Smooth muscle cell (in vitro differentiated cells): Measurements from ENCODE around the gene RGR. TPM values are rescaled to one million over a fixed set of nuclear protein-coding genes. Genes with fewer than 3 reads are reported as not detected.

ENCODE experiments used
- DNase-seq: peaks from one replicate; lab custom pipeline; 2025; ENCODE audit not compliant: unreplicated experiment; lab: John Stamatoyannopoulos, UW
- H2AFZ ChIP-seq: fragments of 200-600 bp; sonication (generic); 2 replicates; pipeline ENCODE4 v1.6.0; 2016; ENCODE audit warnings: antibody characterized with exemption, low read depth, mild to moderate bottlenecking
- H3F3A ChIP-seq: fragments of 200-600 bp; sonication (generic); 2 replicates; pipeline ENCODE4 v1.6.0; 2017; ENCODE audit warnings: antibody characterized with exemption, low read depth
- H3K27ac ChIP-seq: fragments of 200-600 bp; sonication (generic); 2 replicates; pipeline ENCODE4 v1.5.1; 2016; ENCODE audit warnings: low read depth, mild to moderate bottlenecking
- H3K27me3 ChIP-seq: fragments of 200-600 bp; sonication (generic); 2 replicates; pipeline ENCODE4 v1.6.1; 2016; ENCODE audit warnings: low read depth, mild to moderate bottlenecking
- H3K36me3 ChIP-seq: fragments of 200-600 bp; sonication (generic); 2 replicates; pipeline ENCODE4 v1.5.1; 2016; ENCODE audit warnings: low read depth
- H3K4me1 ChIP-seq: fragments of 200-600 bp; sonication (generic); 2 replicates; pipeline ENCODE4 v1.5.1; 2016; ENCODE audit warnings: low read depth
- H3K4me2 ChIP-seq: fragments of 200-600 bp; sonication (generic); 2 replicates; pipeline ENCODE4 v1.6.0; 2016; ENCODE audit warnings: mild to moderate bottlenecking
- H3K4me3 ChIP-seq: fragments of 200-600 bp; sonication (generic); 2 replicates; pipeline ENCODE4 v1.5.1; 2016; ENCODE audit warnings: mild to moderate bottlenecking
- H3K79me2 ChIP-seq: fragments of 200-600 bp; sonication (generic); 2 replicates; pipeline ENCODE4 v1.6.0; 2016; ENCODE audit warnings: low read depth, mild to moderate bottlenecking
- H3K9ac ChIP-seq: fragments of 200-600 bp; sonication (generic); 2 replicates; pipeline ENCODE4 v1.6.0; 2016; ENCODE audit warnings: low read depth
- H3K9me3 ChIP-seq: fragments of 200-600 bp; sonication (generic); replicated peaks from 2 replicates; pipeline ENCODE4 v1.5.1; 2016; ENCODE audit warnings: low read depth
- H4K20me1 ChIP-seq: fragments of 200-600 bp; sonication (generic); 2 replicates; pipeline ENCODE4 v1.6.0; 2016; ENCODE audit warnings: low read depth
- WGBS: methylation state at CpG from one replicate; pipeline ENCODE4 v1.1.7; 2016; ENCODE audit warnings: low lambda C conversion rate; 5-methylcytosine and 5-hydroxymethylcytosine counted together
- polyA plus RNA-seq: library from polyadenylated mRNA; unstranded; fragments of >200 nt; fragmentation: Nextera tagmentation; extraction: Ambion mirVana; gene quantifications from 2 replicates; pipeline ENCODE4 v1.2.1, GENCODE V29; 2016
- total RNA-seq: library from RNA; depleted of rRNA; stranded (reverse); fragments of >200 nt; gene quantifications from 2 replicates; pipeline ENCODE4 v1.2.3, GENCODE V29; 2014
- TF ChIP-seq, protein P1 (sequence below): fragments of 200-600 bp; sonication (generic); IDR thresholded peaks from 2 replicates; pipeline ENCODE4 v1.5.1; 2017; ENCODE audit warnings: borderline replicate concordance, mild to moderate bottlenecking, antibody characterized with exemption; ENCODE audit not compliant: insufficient read depth, poor library complexity, severe bottlenecking

Gene RGR
- total and polyA plus RNA-seq, 2 experiments from 2014 or later, result not detected

DNA sequence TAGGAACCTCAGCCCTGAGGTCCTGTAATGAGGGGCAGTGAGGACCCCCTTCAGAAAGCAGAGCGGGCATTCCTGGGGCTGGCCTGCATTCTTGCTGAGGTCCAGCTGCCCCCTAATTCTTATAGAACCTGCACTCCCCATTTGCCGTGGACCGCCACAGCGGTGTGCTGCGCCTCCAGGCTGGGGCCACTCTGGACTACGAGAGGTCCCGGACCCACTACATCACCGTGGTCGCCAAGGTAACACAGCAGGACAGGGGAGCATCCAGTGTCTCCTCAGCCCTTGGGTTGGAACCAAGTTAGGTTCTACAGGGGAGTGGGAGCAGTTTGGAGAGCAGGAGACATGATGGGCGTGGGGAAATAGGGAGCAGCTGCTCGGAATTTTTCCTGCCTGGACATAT is 43.2 kb upstream of the RGR start:
- 92% methylated on average over 11 of the region's 11 CpGs for WGBS
- DNase-seq, result no peak
- Histone ChIP-seq H3K4me2 (no peak overlapping the region), H3K9me3 (no peaks in the 10 kb centered on the region), H3K36me3 (no peaks in the 10 kb centered on the region), H3K4me1 (no peaks in the 10 kb centered on the region), H3K79me2 (no peaks in the 10 kb centered on the region), H3K4me3 (no peak overlapping the region), H3K27me3 (peaks cover 9% of the 10 kb centered on the region), H2AFZ (no peak overlapping the region), H4K20me1 (no peaks in the 10 kb centered on the region), H3K27ac (no peak overlapping the region), H3K9ac (no peak overlapping the region), H3F3A (no peaks in the 10 kb centered on the region)
- TF ChIP-seq, protein P1, sequence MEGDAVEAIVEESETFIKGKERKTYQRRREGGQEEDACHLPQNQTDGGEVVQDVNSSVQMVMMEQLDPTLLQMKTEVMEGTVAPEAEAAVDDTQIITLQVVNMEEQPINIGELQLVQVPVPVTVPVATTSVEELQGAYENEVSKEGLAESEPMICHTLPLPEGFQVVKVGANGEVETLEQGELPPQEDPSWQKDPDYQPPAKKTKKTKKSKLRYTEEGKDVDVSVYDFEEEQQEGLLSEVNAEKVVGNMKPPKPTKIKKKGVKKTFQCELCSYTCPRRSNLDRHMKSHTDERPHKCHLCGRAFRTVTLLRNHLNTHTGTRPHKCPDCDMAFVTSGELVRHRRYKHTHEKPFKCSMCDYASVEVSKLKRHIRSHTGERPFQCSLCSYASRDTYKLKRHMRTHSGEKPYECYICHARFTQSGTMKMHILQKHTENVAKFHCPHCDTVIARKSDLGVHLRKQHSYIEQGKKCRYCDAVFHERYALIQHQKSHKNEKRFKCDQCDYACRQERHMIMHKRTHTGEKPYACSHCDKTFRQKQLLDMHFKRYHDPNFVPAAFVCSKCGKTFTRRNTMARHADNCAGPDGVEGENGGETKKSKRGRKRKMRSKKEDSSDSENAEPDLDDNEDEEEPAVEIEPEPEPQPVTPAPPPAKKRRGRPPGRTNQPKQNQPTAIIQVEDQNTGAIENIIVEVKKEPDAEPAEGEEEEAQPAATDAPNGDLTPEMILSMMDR, result no peak

DNA sequence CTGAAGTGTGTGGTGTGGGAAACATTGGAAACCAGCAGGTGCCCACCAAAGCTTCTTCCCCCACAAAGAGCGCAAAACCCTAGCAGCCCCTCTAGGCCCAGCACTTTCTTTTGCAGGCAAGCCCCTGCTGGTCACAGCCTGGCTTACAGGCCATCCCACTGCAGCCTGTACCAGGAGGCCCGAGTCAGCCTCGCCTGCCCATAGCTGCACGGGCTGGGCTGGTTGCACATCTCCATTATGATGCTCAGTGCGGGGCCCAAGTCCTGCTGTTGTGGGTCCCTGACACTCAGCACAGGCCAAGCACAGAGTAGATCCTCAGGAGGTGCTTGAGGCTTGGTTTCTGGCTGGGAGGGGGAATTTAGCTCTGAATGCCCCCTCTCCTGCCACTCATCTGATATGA is 42.5 kb upstream of the RGR start:
- no peak for DNase-seq
- Histone ChIP-seq H2AFZ (no peak overlapping the region), H3K4me3 (no peak overlapping the region), H3K4me2 (no peak overlapping the region), H3K27me3 (peaks cover 3% of the 10 kb centered on the region), H3K9ac (no peak overlapping the region), H3K36me3 (no peaks in the 10 kb centered on the region), H3F3A (no peaks in the 10 kb centered on the region), H3K27ac (no peak overlapping the region), H3K79me2 (no peaks in the 10 kb centered on the region), H3K9me3 (no peaks in the 10 kb centered on the region), H3K4me1 (no peaks in the 10 kb centered on the region), H4K20me1 (no peaks in the 10 kb centered on the region)
- 87% methylated on average over 5 of the region's 5 CpGs for WGBS
- TF ChIP-seq, protein P1, result no peak

DNA sequence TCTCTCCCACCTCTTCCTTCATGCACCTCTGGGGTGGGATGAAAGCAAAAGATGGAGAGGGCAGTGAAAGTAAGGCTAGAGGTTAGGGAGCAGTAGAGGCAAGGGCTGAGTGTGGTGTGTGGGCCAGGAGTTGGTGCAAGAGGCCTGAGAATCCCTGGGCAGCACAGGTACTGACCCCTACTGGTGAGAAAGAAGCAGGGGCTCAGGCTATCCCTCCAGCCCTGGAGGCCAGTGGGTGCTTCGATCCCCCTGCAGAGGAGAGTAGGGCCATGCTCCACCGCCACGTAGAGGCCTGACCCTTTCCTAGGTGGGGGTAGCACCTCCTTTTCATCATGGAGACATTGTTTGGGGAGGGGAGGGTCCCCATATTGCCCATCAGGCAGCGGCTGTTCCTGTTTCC is 40.7 kb upstream of the RGR start:
- no peaks in the 10 kb centered on the region for H3K27me3 ChIP-seq
- no peak for DNase-seq
- H3K36me3 ChIP-seq, result no peaks in the 10 kb centered on the region
- H4K20me1 ChIP-seq, result no peaks in the 10 kb centered on the region
- H3K79me2 ChIP-seq, result no peaks in the 10 kb centered on the region
- no peak overlapping the region for H2AFZ ChIP-seq
- no peak overlapping the region for H3K4me3 ChIP-seq
- H3F3A ChIP-seq, result no peaks in the 10 kb centered on the region
- no peak overlapping the region for H3K27ac ChIP-seq
- TF ChIP-seq, protein P1, result peak; percentile 17
- H3K9me3 ChIP-seq, result no peaks in the 10 kb centered on the region
- H3K4me1 ChIP-seq, result no peaks in the 10 kb centered on the region
- H3K4me2 ChIP-seq, result no peak overlapping the region
- no peak overlapping the region for H3K9ac ChIP-seq
- WGBS, result 76% methylated on average over 4 of the region's 4 CpGs

DNA sequence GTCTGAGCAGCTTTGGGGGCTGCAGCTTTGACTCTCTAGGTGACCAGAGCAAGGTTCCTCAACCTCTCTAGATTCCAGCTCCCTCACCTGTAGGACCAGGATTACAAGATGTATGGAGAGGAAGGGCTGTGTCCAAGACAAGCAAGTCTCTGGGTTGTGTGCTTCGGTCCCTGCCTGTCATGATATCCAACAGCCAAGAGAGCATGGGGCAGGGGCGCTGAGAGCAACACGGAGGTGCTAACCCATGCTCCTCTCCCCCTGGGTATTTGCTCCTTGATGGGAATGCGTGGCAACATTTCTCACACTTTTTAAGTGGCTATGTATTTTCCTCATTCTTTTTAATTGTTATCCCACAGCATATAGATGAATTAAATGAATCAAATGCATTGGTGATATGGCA is 40.2 kb upstream of the RGR start:
- Histone ChIP-seq H3K79me2 (no peaks in the 10 kb centered on the region), H3K4me1 (no peaks in the 10 kb centered on the region), H3K27ac (no peak overlapping the region), H3K27me3 (no peaks in the 10 kb centered on the region), H2AFZ (no peak overlapping the region), H3K9ac (no peak overlapping the region), H3F3A (no peaks in the 10 kb centered on the region), H3K36me3 (no peaks in the 10 kb centered on the region), H4K20me1 (no peaks in the 10 kb centered on the region), H3K4me2 (no peak overlapping the region), H3K9me3 (no peaks in the 10 kb centered on the region), H3K4me3 (no peak overlapping the region)
- WGBS, result 92% methylated on average over 4 of the region's 4 CpGs
- no peak for DNase-seq
- TF ChIP-seq, protein P1, result no peak
